GM21825 (cell line): ENCODE data around the gene FAM193B.
"Not testable (repeated sequence)": the region's sequence is repeated elsewhere in the genome, so short reads cannot be mapped to it uniquely, and the experiment has no call there.

Experiments used
- ATAC-seq: cut with Tn5 transposase; IDR thresholded peaks from one replicate; pipeline ENCODE4 v1.9.1; 2021; ENCODE audit warnings: mild to moderate bottlenecking, moderate library complexity; ENCODE audit not compliant: unreplicated experiment

FAM193B gene

GRCh38 chr5:177539411-177539810 lies 15.0 kb downstream of the FAM193B start:
- ATAC-seq = no peak

GRCh38 chr5:177538876-177539275 lies 15.5 kb downstream of the FAM193B start:
- ATAC-seq = no peak

- ATAC-seq = no peak
Measured at GRCh38 chr5:177537389-177538361, 16.7 kb downstream of the FAM193B start.

- ATAC-seq = no peak
Measured at GRCh38 chr5:177536386-177536785, 18.0 kb downstream of the FAM193B start.

- no peak for ATAC-seq
Measured at GRCh38 chr5:177535125-177535524, 19.2 kb downstream of the FAM193B start.

GRCh38 chr5:177534433-177534832 lies 19.9 kb downstream of the FAM193B start:
- ATAC-seq = not testable (repeated sequence)

GRCh38 chr5:177531209-177531940 lies 23.0 kb downstream of the FAM193B start:
- ATAC-seq = no peak

- ATAC-seq = no peak
Measured at GRCh38 chr5:177530638-177531037, 23.7 kb downstream of the FAM193B start.

GRCh38 chr5:177529247-177530203 lies 24.8 kb downstream of the FAM193B start:
- no peak for ATAC-seq

- no peak for ATAC-seq
Measured at GRCh38 chr5:177528631-177529030, 25.7 kb downstream of the FAM193B start.

- no peak for ATAC-seq
Measured at GRCh38 chr5:177527595-177527994, 26.8 kb downstream of the FAM193B start.

GRCh38 chr5:177526791-177527190 lies 27.6 kb downstream of the FAM193B start:
- ATAC-seq = no peak

- ATAC-seq = no peak
Measured at GRCh38 chr5:177526191-177526590, 28.2 kb downstream of the FAM193B start.

- ATAC-seq = no peak
Measured at GRCh38 chr5:177524941-177525655, 29.3 kb downstream of the FAM193B start.

GRCh38 chr5:177524539-177524900 lies 29.8 kb downstream of the FAM193B start:
- no peak for ATAC-seq

GRCh38 chr5:177523711-177524538 lies 30.4 kb downstream of the FAM193B start:
- no peak for ATAC-seq

GRCh38 chr5:177520916-177521513 lies 33.3 kb downstream of the FAM193B start:
- no peak for ATAC-seq

GRCh38 chr5:177520271-177520670 lies 34.1 kb downstream of the FAM193B start:
- ATAC-seq = no peak
